ENCODE data around the gene FMNL2.
A peak's percentile ranks its signal among the peaks of the same experiment; 100 is the strongest.

Gene FMNL2

DNA sequence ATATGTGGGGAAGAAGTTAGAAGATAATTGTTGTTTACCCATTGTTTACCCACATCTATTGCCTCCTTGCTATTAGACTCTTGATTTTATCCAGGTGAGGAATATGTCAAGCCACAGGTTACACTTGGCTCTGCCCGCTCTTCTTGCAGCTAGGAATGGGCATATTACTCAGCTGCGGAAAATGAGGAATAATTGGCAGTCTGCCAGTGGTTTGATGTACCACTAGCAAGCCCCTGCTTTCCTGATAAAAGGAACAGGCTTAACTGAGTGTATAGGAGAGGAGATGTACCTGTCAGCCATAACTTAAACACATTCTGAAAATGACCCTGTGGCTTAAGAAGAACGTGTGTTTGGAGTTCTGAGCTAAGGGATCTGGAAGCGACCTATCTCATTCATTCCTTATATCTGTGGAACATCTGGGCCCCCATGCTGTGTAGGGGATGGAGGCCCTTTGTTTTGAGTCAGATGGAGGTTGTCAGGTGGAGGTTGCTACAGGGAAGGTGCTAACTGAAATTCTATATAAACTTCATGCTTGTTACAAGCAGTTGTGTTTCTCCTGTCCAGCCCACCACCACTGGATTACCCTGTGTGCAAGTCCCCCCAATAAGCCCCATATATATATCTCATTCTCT lies 4.6 kb upstream of the FMNL2 start:
- peaks cover 8% of the 10 kb centered on the region for H3K4me1 Mint-ChIP-seq (ENCODE audit: low read depth)
- H3K27ac Mint-ChIP-seq: no peak overlapping the region
- H3K27me3 Mint-ChIP-seq: peaks cover 39% of the 10 kb centered on the region
- no peaks in the 10 kb centered on the region for H3K36me3 Mint-ChIP-seq (ENCODE audit: low read depth)
- H3K9me3 Mint-ChIP-seq: no peaks in the 10 kb centered on the region
- H3K4me3 Mint-ChIP-seq: no peak overlapping the region

DNA sequence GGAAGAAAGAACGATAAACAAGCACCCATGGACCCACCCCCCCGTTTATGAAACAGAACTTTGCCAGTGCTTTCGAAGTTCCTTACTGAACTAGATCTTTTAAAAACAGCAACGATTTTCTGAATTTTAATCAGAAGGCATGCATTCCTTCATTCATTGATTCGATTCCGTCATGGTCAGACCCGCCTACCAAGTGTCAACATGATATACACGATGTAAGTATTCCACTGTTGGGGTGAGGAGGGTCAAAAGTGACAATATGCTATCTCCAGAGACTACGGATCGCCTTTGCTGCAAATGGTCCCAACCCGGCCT lies 316 bp upstream of the FMNL2 start:
- Mint-ChIP-seq H3K27ac (no peak overlapping the region), H3K36me3 (ENCODE audit: low read depth) (no peaks in the 10 kb centered on the region), H3K27me3 (peaks cover 58% of the 10 kb centered on the region), H3K4me1 (ENCODE audit: low read depth) (peaks cover 16% of the 10 kb centered on the region), H3K9me3 (no peaks in the 10 kb centered on the region), H3K4me3 (peak overlapping the region; percentile 82)

DNA sequence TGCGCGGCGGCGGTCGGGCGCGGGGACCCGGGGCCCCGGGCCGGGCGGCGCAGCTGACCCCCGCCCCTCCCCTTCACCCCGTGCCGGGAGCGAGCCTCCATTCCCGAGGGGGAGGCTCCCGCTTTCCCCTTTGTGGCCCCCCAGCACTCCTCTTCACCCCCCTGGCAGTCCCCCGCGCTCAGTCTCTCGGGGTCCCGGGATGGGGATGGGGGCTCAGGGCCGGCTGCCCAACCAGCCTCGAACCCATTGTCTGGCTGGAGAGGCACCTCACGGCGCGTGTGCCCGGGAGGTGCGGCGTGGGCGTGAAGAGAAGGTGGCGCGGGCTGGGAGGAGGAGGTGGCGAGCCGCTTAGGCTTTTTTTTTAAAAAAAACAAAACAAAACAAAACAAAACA lies 748 bp downstream of the FMNL2 start:
- Mint-ChIP-seq H3K27ac (no peak overlapping the region), H3K27me3 (peaks cover 53% of the 10 kb centered on the region), H3K4me3 (peak overlapping the region; percentile 82), H3K36me3 (ENCODE audit: low read depth) (no peaks in the 10 kb centered on the region), H3K4me1 (ENCODE audit: low read depth) (peaks cover 16% of the 10 kb centered on the region), H3K9me3 (no peaks in the 10 kb centered on the region)

DNA sequence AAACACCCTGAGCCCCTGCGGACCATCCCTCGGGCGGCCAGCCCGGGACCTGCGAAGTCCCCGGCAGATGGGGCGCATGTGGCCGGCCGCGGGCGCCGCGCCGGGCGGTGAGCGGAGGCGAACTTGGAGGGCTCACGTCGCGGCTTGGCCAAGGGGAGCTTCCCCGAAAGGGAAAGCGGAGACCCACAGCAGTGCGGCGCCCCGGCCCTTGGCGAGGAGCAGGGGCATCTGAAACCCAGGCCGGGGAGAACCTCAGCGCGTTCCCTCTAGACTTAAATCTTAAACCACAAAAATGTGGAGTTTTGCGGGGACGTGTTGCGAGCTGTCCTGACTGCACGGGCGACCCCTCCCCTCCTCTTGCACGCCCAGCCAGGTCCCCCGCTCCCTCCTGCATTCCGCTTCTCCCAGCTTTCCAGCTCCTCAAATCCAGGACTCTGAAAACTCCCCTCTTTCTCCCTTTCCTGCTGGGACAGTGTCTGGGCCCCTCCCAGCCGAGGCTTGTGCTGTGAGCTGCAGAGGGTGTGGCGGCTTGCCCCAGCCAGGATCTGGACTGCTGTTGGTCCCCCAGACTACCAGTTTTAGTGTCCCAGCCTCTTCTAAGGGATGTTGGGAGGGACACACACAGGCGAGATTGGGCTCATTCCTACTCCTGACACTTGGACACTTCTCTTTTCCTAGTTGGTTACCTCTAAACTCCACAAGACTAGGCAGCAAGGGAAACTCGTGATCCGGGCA lies 1.3 kb downstream of the FMNL2 start:
- no peaks in the 10 kb centered on the region for H3K36me3 Mint-ChIP-seq (ENCODE audit: low read depth)
- peaks cover 16% of the 10 kb centered on the region for H3K4me1 Mint-ChIP-seq (ENCODE audit: low read depth)
- H3K27me3 Mint-ChIP-seq: peaks cover 53% of the 10 kb centered on the region
- H3K4me3 Mint-ChIP-seq: peak overlapping the region; percentile 75
- H3K9me3 Mint-ChIP-seq: no peaks in the 10 kb centered on the region
- H3K27ac Mint-ChIP-seq: peak overlapping the region; percentile 26

DNA sequence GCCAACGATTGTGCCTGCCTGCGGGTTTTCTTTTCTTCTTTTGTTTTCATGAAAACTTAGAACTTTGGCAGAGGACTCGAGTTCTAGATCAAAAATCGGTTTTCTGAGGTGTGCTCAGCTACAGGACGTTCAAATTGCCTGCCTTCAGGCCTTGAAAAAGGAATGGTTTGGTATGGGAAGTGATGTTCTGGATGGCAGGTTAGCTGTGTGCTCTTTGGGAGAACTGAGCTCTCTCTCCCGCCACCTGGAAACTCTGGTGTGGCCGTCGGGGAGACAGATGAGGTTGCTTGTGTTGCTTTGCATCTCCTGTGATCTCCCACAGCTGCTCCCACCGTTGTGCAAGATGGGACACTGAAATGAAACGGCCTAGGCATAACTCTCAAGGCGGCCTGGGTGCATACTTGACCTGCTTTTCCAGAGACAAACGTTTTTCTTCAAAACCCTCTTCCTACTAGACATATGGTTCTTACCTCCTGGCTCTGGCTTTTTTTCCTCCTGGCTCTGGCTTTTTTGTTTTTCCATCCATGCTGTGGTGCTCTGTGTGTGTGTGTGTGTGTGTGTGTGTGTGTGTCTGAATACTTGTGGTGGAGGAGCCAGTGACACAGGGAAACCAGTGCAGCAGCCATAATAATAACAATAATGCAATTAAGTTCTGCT lies 2.0 kb downstream of the FMNL2 start:
- H3K27ac Mint-ChIP-seq: peak overlapping the region; percentile 26

DNA sequence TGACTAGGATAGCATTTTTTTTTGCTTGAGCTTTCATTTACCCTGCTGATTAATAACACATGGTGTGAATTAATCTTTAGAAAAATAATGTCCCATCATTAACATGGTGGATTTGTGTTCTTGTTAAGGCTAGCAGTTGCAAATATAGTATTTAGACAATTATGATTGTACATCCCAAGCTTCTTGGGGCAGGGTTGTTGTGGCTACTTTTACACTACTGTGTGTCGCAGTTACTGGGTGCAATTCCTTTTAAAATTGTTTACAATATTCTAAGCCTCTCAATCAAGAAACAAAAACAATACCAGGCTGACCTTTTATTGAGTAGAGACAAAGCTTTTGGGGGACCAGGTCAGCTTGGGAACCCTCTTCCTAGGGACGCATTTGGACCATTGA lies 2.5 kb downstream of the FMNL2 start:
- Mint-ChIP-seq H3K27me3 (peaks cover 48% of the 10 kb centered on the region), H3K36me3 (ENCODE audit: low read depth) (no peaks in the 10 kb centered on the region), H3K27ac (no peak overlapping the region), H3K4me3 (no peak overlapping the region), H3K4me1 (ENCODE audit: low read depth) (peaks cover 16% of the 10 kb centered on the region), H3K9me3 (no peaks in the 10 kb centered on the region)

More for the DNA sequence above, 2.0 kb downstream of the FMNL2 start:
- Mint-ChIP-seq H3K9me3 (no peaks in the 10 kb centered on the region), H3K4me3 (peak overlapping the region; percentile 75), H3K27me3 (peaks cover 53% of the 10 kb centered on the region), H3K4me1 (ENCODE audit: low read depth) (peaks cover 16% of the 10 kb centered on the region), H3K36me3 (ENCODE audit: low read depth) (no peaks in the 10 kb centered on the region)

DNA sequence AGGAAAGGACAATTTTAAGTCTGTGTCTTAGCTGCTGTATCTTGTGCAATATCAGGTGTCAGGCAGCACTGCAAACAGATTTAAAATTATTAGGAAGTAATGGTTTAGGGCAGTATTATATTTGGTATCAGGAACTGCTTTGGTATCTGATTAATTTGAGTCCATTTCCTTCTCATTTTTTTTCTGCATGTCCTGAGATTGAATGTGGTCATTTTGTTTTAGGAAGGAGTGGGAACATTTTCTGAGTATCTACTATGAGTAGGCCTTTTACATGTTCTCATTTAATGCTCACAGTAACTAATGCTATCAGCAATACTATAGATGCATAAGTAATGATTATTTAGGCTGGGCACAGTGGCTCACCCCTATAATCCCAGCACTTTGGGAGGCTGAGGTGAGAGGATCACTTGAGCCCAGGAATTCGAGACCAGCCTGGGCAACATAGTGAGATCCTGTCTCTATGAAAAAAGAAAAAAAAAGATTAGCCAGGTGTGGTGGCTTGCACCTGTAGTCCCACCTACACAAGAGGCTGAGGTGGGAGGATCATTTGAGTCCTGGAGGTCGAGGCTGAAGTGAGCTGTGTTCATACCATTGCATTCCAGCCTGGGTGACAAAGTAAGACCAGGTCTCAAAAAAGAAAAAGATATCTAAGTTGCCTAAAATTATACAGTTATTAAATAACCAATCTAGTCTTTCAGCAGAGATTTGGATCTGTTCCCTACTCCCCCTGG lies 4.7 kb downstream of the FMNL2 start:
- H3K4me3 Mint-ChIP-seq: no peak overlapping the region
- H3K36me3 Mint-ChIP-seq (ENCODE audit: low read depth): no peaks in the 10 kb centered on the region
- H3K4me1 Mint-ChIP-seq (ENCODE audit: low read depth): peaks cover 10% of the 10 kb centered on the region
- H3K27me3 Mint-ChIP-seq: peaks cover 30% of the 10 kb centered on the region
- no peaks in the 10 kb centered on the region for H3K9me3 Mint-ChIP-seq
- no peak overlapping the region for H3K27ac Mint-ChIP-seq

DNA sequence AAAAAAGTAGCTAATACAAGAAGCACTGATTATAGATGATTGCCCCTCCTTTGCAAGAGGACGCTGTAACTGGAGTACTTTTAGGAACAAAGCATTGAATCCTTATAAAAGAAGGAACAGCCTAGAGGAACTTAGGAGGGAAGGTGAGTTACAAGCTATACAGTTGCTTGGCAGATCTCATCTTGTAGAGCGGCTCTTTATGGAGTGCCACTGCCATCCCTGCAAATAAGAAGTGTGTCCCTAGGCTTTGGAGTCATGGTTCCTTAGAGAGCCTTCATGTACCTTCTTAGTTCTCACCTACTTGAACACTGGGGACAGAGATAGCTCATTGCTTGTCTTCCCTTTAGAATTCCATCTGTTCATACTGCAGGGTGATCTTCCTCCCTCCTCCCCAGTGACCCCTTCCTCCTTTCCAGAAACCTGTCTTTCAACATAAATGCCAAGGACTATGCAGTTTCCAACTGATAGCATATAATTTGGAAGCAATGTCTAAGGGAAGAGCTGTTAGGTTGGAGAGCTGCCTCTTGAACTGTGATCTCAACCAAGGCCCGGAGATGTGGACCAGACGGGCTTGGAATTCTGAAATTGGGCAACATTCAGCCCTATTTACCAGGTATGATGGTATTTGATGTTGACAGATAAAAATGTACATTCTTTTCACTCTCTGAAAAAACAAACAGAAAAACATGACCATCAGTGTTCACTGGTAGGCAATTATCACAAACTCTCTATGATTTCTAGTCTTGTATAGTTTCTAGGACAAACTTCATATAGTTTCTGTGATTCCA lies 7.5 kb downstream of the FMNL2 start:
- Mint-ChIP-seq H3K9me3 (no peaks in the 10 kb centered on the region), H3K36me3 (ENCODE audit: low read depth) (no peaks in the 10 kb centered on the region), H3K27ac (no peak overlapping the region), H3K27me3 (peaks cover 17% of the 10 kb centered on the region), H3K4me1 (ENCODE audit: low read depth) (no peaks in the 10 kb centered on the region), H3K4me3 (no peak overlapping the region)

DNA sequence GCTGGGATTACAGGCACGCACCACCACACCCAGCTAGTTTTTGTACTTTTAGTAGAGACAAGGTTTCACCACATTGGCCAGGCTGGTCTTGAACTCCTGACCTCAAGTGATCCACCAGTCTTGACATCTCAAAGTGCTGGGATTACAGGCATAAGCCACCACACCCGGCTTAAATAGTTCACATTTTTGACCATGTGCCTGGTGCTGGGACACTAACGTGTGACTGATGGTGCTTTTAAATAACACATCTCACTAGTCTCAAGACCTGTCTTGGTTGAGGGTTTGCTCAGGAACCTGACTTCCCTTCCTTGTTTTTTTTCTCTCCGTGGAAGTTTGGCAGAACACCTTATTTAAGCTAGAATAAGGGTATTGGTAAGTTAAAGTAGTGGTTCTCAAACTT lies 8.5 kb downstream of the FMNL2 start:
- Mint-ChIP-seq H3K4me3 (no peak overlapping the region), H3K4me1 (ENCODE audit: low read depth) (no peaks in the 10 kb centered on the region), H3K9me3 (no peaks in the 10 kb centered on the region), H3K27ac (no peak overlapping the region), H3K27me3 (peaks cover 8% of the 10 kb centered on the region), H3K36me3 (ENCODE audit: low read depth) (no peaks in the 10 kb centered on the region)

DNA sequence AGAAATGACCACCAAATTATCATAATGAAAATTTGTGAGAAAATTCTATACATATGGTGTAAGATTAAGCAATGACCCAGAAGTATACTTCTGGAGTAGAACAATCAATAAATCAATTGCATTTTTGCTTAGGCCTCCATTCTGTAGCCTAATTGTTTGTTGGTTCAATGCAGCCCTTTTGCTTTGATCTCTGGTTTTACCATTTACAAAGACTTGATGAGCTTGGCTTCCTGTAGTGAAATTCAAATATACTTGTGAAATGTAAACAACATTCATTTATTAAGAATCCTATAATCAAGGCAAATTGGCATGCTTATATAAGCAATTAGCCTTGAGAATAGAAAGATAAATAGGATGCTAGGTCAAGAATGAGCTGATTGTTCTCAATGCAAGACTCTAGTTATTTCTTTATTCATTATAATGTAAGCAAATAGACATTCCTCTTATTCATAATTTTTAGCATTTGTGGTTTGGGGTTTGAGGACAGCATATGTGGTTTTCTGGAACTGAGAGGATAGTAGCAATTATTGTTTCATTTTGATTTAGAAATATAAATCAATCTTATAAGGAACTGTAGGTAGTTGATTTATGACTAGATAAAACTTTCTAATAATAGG lies 9.7 kb downstream of the FMNL2 start:
- no peak overlapping the region for H3K4me3 Mint-ChIP-seq
- H3K27me3 Mint-ChIP-seq: no peaks in the 10 kb centered on the region
- no peak overlapping the region for H3K27ac Mint-ChIP-seq
- no peaks in the 10 kb centered on the region for H3K4me1 Mint-ChIP-seq (ENCODE audit: low read depth)
- H3K9me3 Mint-ChIP-seq: no peaks in the 10 kb centered on the region
- H3K36me3 Mint-ChIP-seq (ENCODE audit: low read depth): no peaks in the 10 kb centered on the region

DNA sequence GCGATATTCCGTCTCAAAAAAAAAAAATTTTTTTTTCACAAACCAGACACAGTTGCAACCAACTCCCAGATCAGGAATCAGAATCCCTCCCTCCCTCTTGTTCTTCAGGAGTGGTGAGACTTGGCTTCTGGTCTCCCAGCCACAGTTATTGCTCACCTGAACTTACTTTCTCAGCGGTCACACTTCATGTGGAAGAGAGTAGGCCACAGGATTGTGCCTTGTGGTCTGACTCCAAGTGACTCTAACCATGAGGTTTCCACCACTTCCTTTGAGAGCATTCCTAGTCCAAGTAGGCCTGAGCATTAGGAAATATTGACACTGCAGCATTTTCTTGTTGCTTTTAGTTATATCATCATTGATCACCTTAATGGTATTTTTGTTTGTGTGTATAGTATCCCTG lies 12.1 kb downstream of the FMNL2 start:
- Mint-ChIP-seq H3K36me3 (ENCODE audit: low read depth) (no peaks in the 10 kb centered on the region), H3K27me3 (no peaks in the 10 kb centered on the region), H3K27ac (no peak overlapping the region), H3K4me3 (no peak overlapping the region), H3K9me3 (no peaks in the 10 kb centered on the region), H3K4me1 (ENCODE audit: low read depth) (no peaks in the 10 kb centered on the region)

DNA sequence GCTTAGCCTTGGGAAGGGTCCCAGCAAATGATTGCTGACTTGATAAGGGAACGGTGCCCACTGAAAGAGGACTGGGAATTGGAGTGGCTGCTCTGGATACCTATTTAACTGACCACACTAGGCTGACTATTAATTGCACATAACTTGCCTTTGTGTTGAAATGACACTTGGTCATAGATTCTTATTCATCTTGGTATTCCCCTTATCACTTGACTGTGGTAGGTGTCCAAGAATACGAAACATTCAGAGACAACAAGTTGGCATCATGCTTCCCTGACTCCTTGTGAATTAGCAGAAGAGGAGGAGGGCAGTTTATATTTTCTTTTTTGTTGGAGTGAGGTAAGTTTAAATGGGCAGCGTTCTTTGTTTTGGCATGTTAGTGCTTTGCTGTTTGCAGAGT lies 13.4 kb downstream of the FMNL2 start:
- H3K4me1 Mint-ChIP-seq (ENCODE audit: low read depth): no peaks in the 10 kb centered on the region
- no peaks in the 10 kb centered on the region for H3K27me3 Mint-ChIP-seq
- H3K9me3 Mint-ChIP-seq: no peaks in the 10 kb centered on the region
- H3K4me3 Mint-ChIP-seq: no peak overlapping the region
- no peak overlapping the region for H3K27ac Mint-ChIP-seq
- H3K36me3 Mint-ChIP-seq (ENCODE audit: low read depth): no peaks in the 10 kb centered on the region

DNA sequence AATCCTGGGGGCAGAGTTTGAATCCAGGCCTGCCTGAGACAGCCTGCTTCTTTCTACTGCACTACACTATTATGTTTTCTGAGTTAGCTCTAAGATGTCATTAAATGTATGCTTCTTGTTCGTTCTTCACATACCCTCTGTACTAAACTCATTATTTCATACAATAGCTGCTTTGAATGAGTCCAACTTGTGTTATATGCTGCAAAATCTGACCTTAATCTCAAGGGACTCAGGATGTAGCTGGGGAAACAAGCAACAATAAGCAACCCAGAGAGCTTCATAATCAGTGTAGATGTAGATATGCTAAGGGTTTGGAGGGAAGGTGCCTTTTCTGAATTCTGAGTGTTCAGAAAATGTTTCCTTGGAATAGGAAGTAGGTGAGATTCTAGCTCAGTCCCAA lies 14.4 kb downstream of the FMNL2 start:
- Mint-ChIP-seq H3K4me3 (no peak overlapping the region), H3K36me3 (ENCODE audit: low read depth) (no peaks in the 10 kb centered on the region), H3K9me3 (no peaks in the 10 kb centered on the region), H3K27ac (no peak overlapping the region), H3K4me1 (ENCODE audit: low read depth) (no peaks in the 10 kb centered on the region), H3K27me3 (no peaks in the 10 kb centered on the region)

DNA sequence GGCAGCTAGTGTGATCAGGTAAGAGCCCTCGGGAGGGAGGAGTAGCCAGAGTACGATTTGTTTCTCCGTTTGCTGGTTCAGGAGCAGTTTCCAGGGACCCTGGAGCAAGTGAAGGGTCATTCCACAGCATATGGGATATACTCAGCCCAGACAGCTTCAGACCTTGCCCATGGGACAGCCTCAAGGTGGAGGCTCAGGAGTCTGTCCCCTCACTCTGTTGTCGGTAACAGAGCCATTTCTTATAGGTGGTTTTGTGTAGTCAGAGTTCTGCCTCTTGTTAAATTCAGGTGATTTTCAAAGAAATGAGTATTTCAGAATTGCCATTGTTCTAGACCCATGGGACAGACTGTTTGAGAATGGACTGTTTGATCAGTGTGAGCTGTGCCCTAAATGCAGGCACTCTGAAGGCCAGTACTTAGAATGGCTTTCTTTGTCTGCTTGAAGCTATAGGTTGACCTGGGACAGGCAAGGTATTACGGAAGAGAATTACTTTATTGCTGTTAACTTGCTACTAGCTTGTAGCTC lies 15.2 kb downstream of the FMNL2 start:
- H3K4me3 Mint-ChIP-seq: no peak overlapping the region
- H3K4me1 Mint-ChIP-seq (ENCODE audit: low read depth): no peaks in the 10 kb centered on the region
- no peaks in the 10 kb centered on the region for H3K27me3 Mint-ChIP-seq
- no peaks in the 10 kb centered on the region for H3K9me3 Mint-ChIP-seq
- no peaks in the 10 kb centered on the region for H3K36me3 Mint-ChIP-seq (ENCODE audit: low read depth)
- no peak overlapping the region for H3K27ac Mint-ChIP-seq
